Measurements from ENCODE around the gene ARHGEF16. TPM values are rescaled to one million over a fixed set of nuclear protein-coding genes. Genes with fewer than 3 reads are reported as not detected.

The ARHGEF16 gene
- total RNA-seq, 1 donor from 2014 or later = 0.34 TPM

DNA sequence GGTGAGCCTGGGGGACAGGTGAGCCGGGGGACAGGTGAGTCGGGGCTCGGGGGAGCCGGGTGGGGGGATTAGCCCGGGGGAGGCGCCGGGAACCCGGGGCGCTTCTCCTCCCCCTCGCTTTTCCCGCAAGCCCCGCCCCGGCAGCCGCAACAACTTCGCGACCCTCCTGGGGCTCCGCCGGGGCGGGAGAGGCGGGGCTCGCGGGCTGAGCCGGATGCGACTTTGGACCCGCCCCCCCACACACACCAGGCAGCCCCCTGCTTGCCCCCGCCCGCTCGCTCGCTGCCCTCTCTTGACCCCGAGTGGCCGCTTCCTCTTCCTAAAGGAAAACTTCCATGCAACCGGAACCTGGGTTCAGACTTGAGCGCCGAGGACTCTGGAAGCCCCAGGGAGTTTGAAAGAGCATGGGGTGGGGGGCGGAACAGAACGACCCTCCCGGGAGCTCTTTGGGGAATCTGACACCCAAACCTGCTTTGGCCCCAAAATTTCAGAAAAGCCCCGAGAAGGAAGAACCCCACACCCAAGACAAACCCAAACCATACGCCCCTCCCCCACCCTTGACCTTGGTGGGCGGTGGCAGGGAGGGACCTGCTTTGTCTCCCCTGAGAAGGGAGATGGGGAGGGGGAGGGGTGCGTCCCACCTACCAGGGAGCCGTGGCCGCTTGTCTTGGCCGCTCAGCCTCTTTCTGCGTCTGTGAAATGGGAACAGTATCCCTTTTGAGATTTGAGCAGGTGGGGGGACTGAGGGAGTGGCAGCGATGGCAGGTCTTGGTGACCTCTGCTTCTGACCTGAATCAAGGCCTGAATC is 550 bp downstream of the ARHGEF16 start:
- Mint-ChIP-seq H3K27me3 (ENCODE audit: unreplicated experiment) (peaks cover 2% of the 10 kb centered on the region), H3K4me3 (ENCODE audit: unreplicated experiment) (peak overlapping the region; percentile 55), H3K9me3 (ENCODE audit: unreplicated experiment) (no peaks in the 10 kb centered on the region), H3K27ac (ENCODE audit: unreplicated experiment) (no peak overlapping the region), H3K4me1 (ENCODE audit: low read depth, unreplicated experiment) (peaks cover 16% of the 10 kb centered on the region), H3K36me3 (ENCODE audit: unreplicated experiment) (no peaks in the 10 kb centered on the region)
- peak; percentile 60 for DNase-seq
- no peak for TF ChIP-seq CTCF (IDR thresholded peaks at IDR 0.05; ENCODE audit: partially characterized antibody, unreplicated experiment)

DNA sequence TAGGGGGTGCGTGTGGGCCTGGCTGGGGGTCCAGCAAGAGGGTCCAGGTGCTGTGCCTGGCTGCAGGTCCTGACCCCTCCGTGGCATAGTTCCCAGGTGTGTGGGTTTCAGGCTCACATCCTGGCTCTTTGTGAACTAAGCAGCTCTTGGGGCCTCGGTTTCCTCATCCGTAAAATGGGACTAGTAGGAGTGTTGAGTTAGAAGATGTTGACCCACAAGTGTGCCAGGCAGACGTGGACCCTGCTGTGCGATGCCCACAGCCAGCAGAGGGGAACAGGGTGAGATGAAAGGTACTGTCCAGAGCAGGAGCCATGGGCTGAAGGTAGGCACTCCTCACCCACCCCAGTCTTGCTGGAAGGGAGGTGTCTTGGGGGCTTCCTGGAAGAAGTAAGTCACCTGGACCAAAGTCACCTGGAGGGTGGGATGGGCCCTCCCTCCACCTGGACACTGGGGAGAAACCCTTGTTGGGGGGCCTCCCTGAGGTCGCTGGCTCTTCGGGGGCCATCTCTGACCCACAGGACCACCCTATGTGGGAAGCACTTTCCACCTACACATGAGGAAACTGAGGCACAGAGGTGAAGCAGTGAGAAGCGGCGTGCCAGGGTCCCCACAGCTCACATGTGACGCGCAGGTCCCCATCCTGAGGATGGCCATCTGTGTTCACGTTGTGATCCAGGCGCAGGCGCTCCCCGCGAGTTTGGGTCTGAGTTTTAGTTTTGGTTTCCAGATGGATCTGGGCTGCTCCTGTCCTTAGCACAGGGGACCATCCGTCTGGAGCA is 1.4 kb downstream of the ARHGEF16 start:
- Mint-ChIP-seq H3K4me3 (ENCODE audit: unreplicated experiment) (no peak overlapping the region), H3K36me3 (ENCODE audit: unreplicated experiment) (no peaks in the 10 kb centered on the region), H3K4me1 (ENCODE audit: low read depth, unreplicated experiment) (peaks cover 22% of the 10 kb centered on the region), H3K9me3 (ENCODE audit: unreplicated experiment) (no peaks in the 10 kb centered on the region), H3K27ac (ENCODE audit: unreplicated experiment) (no peak overlapping the region), H3K27me3 (ENCODE audit: unreplicated experiment) (peaks cover 2% of the 10 kb centered on the region)
- DNase-seq = no peak
- TF ChIP-seq CTCF (IDR thresholded peaks at IDR 0.05; ENCODE audit: partially characterized antibody, unreplicated experiment) = no peak

DNA sequence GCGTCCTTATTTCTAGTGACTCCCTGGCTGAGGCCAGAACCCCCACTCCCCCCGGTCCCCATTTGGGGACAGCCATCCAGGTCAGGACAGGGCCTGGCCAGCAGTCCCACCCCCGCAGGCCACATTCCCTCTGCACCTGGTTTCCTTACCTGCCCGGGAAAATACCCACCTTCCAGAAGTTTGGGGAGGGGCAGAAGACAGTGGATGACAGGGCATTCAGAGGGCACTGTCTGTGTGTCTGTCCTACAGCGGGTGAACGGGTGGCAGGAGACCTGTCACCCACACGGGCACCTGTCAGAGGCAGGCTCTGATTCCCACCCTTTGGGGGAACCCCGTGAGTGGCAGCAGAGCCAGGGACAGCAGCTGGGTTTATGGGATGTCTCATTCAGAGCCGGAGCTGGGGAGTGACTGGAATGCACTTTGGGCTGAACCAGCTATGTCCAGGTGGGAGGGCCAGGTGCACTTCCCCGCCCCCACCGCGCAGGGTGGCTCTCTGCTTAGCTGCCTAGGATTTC is 2.0 kb downstream of the ARHGEF16 start:
- H3K36me3 Mint-ChIP-seq (ENCODE audit: unreplicated experiment) = no peaks in the 10 kb centered on the region
- no peak overlapping the region for H3K27ac Mint-ChIP-seq (ENCODE audit: unreplicated experiment)
- no peak for TF ChIP-seq CTCF (IDR thresholded peaks at IDR 0.05; ENCODE audit: partially characterized antibody, unreplicated experiment)
- peaks cover 22% of the 10 kb centered on the region for H3K4me1 Mint-ChIP-seq (ENCODE audit: low read depth, unreplicated experiment)
- H3K9me3 Mint-ChIP-seq (ENCODE audit: unreplicated experiment) = peaks cover 1% of the 10 kb centered on the region
- no peak overlapping the region for H3K4me3 Mint-ChIP-seq (ENCODE audit: unreplicated experiment)
- no peak for DNase-seq
- peaks cover 2% of the 10 kb centered on the region for H3K27me3 Mint-ChIP-seq (ENCODE audit: unreplicated experiment)

- peaks cover 22% of the 10 kb centered on the region for H3K4me1 Mint-ChIP-seq (ENCODE audit: low read depth, unreplicated experiment)
- no peak overlapping the region for H3K4me3 Mint-ChIP-seq (ENCODE audit: unreplicated experiment)
- TF ChIP-seq CTCF (IDR thresholded peaks at IDR 0.05; ENCODE audit: partially characterized antibody, unreplicated experiment) = no peak
- peaks cover 1% of the 10 kb centered on the region for H3K9me3 Mint-ChIP-seq (ENCODE audit: unreplicated experiment)
- peaks cover 2% of the 10 kb centered on the region for H3K27me3 Mint-ChIP-seq (ENCODE audit: unreplicated experiment)
- no peak overlapping the region for H3K27ac Mint-ChIP-seq (ENCODE audit: unreplicated experiment)
- H3K36me3 Mint-ChIP-seq (ENCODE audit: unreplicated experiment) = no peaks in the 10 kb centered on the region
- no peak for DNase-seq
These were observed 2.8 kb downstream of the ARHGEF16 start for GRCh38 chr1:3456964-3457909.
